Measurements from ENCODE around the gene PAPPA.

The PAPPA gene, protein sequence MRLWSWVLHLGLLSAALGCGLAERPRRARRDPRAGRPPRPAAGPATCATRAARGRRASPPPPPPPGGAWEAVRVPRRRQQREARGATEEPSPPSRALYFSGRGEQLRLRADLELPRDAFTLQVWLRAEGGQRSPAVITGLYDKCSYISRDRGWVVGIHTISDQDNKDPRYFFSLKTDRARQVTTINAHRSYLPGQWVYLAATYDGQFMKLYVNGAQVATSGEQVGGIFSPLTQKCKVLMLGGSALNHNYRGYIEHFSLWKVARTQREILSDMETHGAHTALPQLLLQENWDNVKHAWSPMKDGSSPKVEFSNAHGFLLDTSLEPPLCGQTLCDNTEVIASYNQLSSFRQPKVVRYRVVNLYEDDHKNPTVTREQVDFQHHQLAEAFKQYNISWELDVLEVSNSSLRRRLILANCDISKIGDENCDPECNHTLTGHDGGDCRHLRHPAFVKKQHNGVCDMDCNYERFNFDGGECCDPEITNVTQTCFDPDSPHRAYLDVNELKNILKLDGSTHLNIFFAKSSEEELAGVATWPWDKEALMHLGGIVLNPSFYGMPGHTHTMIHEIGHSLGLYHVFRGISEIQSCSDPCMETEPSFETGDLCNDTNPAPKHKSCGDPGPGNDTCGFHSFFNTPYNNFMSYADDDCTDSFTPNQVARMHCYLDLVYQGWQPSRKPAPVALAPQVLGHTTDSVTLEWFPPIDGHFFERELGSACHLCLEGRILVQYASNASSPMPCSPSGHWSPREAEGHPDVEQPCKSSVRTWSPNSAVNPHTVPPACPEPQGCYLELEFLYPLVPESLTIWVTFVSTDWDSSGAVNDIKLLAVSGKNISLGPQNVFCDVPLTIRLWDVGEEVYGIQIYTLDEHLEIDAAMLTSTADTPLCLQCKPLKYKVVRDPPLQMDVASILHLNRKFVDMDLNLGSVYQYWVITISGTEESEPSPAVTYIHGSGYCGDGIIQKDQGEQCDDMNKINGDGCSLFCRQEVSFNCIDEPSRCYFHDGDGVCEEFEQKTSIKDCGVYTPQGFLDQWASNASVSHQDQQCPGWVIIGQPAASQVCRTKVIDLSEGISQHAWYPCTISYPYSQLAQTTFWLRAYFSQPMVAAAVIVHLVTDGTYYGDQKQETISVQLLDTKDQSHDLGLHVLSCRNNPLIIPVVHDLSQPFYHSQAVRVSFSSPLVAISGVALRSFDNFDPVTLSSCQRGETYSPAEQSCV (N-terminal part only)

DNA sequence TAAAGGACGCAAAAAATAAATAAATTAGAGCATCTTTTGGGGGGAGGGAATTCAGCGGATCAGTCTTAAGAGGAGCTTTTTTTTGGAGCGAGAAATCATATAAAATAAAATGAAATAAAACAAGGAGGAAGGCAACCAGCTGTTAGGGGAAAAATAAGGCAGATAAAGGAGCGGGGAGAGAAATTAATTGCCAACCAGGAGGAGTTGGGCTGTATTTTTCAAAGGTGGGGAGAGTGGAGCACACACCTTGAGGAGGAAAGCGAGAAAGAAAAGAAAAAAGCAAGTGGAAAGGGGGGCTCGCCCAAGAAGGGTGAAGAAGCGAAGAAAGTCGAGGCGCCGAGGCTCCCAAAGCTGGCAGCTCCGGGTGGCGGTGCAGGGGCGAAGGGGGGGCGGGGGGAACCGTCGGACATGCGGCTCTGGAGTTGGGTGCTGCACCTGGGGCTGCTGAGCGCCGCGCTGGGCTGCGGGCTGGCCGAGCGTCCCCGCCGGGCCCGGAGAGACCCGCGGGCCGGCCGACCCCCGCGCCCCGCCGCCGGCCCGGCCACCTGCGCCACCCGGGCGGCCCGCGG lies at the start of gene PAPPA:
PAPPA (plus strand) TSS at position 27 of the 569 bp plus-strand sequence; CDS start at position 409, 382 bp downstream.
- DNase-seq = no peak

DNA sequence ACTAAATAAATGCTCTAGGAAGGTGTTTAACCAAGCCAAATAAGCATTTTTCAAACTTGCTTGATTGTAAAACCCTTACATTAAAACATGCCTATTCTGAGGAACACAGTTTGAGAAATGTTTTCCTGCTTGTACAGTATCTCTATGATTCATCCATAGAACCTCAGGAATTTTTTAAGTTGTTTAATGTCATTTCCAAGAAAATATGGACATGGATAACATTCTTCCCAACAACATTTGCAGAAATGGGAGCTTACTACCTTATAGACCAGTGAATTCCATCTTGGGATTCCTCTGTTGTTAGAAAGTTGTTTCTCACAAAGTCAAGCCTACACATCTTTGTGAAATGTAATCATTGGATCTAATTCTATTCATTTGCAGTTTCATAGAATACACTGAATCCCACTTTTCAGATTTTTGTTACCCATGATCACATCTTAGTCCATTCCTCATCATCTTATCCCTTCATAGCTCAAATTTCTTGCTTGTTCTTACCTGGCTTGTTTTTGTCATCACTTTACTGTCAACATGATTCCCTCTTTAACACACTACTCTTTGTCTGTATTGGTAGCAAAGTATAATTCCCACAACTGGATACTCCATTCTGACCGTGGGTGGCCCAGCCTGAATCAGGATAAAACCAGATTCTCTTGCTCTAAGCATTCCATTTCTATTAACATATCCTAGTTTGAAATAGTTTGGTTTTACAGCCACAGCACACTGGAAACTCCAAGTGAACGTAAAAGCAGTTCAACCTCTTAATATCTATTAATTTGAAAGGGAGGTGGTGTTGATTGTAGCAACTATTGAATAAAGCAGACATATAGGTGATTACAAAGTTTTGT lies 49.4 kb upstream of the PAPPA start:
- DNase-seq = no peak

DNA sequence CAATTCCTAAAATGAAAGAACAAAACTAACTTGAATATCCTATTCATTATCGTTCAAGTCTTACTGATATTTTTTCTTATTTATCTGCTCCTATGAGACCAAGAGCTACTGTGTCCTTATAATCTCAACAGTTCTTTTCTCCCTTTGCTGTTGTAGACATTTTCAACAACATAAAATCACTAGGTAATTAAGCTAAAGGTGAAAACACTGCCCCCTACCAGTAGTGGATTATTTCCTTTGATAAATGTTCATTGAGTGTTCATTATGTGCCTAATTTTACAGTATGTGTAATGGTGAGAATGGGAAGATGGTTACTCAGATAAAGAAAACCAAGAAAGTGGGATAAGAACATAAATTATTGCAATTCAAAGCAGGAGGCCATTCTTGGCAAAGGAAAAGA lies 41.4 kb upstream of the PAPPA start:
- no peak for DNase-seq

DNA sequence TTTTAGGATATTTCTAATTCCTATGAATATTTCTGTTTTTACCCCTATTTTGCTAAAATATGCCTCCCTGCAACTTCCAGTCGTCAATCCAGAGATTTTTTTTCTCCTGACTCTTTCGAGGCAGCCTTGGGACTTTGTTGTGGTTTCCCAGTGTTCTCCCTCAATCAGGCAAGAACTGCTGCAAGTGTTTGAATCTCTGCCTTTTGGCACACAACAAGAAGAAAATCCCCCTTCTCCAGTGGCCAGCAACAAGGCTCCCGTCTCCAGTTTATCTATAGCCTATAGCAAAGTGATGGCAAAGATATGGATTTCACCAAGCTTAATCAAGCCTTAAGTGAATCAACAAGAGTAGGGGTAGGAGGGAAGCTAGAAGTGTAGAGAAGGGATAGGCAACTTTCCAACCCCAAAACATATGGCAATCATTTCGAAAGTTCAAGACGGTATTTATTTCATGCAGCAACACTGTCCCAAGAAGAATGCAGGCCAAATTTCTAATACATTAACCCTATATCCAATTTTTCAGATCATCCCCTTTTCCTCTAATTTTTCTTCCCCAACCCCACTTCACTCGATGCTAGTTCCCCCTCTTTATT lies 37.7 kb upstream of the PAPPA start:
- no peak for DNase-seq

DNA sequence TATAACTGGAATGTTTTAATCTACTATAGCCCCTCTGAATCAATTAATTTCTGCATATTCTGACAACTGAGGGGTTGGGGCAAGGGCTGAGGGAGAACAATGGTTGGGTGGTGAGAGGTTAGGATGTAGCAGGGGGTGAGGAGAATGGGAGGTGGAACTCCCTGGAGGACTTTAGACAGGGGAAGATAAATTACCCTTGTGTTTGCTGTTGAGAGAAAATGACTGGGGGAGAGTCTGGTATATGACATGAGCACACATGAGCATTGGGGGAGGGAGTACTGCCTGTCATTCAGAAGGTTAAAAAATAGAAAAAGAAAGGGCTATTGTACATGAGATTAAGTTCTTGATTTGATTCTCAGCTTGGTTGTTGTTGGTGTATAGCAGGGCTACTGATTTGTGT lies 37.2 kb upstream of the PAPPA start:
- no peak for DNase-seq

DNA sequence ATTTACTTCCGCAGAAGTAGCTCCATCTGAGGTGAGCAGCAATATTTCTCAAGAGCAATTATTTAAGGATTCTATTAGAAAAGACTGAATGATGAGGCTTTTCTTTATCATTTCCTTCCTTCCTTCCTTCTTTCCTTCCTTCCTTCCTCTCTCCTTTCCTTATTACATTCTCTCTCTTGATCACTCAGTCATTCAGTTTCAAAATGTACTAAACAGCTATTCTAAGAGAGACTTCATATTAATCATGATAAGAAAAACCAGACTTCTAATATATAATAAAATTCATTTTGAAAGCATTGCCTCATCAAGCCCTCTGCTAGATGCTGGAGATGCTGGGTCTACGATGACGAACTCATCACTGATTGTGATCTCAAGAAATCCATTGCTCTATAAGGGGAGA lies 30.4 kb upstream of the PAPPA start:
- DNase-seq = no peak

DNA sequence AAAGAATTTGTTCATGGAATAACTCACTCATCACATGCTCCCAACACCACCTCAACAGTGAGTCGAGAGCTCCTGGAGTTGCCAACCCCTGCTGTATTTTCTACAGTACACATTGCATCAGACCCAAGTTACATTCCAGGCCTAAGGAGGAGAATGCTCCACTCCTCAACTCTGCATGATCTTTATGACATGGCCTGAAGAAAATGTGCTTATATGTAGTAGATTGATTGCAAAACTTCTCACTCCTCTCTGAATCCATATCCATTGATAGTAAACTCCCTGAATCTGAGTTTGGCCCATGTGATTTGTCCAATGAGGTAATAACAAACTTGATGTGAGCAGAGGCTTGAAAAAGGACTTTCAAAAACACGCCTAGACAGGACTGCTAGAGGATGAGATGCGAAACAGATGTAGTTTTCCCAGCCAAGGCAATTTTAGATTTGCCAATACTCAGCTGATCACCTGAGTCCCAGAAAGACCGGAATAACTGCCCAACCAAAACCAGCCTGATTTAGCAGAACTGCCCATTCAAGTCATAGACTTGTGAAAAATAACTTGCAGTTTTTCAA lies 29.0 kb upstream of the PAPPA start:
- DNase-seq = no peak

DNA sequence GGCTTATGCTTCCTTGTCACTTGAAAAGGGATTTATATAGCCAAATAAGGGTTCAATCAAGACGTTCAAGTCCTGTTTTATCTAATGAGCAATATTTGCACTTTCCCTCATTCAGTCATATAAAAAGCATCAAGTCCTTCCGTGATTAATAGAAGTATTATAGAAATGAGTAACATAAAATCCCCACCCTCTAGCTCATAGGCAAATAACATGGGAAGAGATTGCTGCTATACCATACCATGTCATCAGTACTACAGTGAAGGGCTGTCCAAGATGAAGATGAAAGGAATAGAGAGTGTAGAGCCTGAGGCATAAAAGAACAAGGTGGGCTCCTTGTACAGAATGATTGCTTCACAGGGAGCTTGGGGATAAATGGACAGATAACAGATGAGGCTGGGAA lies 20.4 kb upstream of the PAPPA start:
- no peak for DNase-seq

DNA sequence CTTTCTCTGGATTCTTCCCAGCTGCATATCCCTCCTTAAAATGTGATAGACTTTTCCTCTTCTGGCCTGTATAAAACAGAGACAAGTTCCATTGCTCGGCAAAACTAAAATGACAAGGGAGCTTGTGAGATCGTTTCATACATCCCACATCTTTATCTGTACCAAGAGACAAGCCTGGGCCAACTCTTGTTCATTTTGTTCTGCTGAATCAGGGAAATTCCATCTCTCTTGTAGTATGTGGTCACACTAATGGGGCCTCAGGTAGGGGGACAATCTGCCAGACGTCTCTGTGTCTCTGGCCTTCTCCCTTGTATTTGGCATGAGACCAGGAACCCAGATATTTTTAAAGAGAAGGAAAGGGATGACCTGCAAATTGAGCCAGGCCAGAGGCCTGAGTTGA lies 18.6 kb upstream of the PAPPA start:
- no peak for DNase-seq

DNA sequence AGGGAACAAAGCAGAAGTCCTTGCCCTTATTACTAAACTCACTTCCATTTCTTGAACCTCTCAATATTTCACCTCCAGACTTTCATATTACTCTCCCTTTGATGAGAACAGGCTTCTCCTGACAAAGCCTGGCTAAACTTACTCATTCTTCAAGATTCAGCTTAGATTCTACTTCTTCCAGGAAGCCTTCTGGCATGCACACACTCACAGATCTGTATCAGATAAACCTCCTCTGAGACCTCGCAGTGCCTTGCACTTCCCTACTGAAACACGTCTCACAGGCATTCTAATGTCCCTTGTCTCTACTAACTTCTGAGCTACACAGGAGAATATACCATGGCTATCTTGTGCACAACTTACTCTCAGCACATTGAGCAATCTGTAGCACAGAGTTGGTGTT lies 16.6 kb upstream of the PAPPA start:
- no peak for DNase-seq

DNA sequence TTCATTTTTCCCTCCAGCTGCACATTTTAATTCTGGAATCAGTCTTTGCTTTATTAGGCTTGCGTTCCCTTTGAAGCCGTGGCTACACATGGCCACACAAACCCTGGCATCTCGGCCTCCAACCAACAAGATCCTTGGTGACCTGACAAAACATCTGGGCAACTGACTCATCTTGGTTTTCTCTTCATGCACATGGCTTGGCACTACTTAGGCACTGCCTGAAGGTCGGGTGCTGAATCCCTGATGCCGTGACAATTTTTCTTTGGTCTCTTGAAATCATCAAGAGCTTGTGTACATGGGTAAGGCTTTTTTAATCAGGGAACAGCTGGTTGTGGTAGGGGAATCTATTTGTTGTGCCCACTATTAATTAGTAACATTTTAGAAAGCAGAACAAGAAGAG lies 16.0 kb upstream of the PAPPA start:
- no peak for DNase-seq

DNA sequence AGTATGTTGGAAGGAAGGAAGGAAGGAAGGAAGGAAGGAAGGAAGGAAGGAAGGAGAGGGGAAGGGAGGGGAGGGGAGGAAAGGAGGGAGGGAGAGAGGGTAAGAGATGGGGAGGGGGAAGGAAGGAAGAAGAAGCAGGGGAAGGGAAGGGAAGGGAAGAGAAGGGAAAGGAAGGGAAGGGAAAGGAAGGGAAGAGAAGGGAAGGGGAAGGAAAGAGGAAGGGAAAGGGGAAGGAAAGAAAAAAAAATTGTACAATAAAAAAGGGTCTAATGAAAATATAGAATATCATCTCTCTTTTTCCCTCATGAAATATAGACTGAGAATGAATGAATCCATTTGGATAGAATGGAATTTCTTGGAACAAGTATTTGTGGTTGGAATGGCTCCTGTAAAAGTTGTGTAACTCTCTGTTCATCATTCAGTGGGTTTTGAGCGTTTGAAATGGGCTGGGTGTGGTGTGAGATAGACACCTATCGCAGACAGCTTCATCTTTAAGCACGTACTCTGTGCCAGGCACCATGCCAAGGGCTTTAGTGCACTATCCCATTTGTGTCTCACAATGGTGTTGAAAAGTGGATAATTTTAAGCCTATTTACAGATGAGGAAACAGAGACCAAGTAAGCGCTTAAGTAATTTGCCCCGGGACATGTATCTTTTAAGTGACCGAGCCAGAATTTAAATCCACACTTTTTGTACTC lies 11.6 kb upstream of the PAPPA start:
- DNase-seq = no peak

DNA sequence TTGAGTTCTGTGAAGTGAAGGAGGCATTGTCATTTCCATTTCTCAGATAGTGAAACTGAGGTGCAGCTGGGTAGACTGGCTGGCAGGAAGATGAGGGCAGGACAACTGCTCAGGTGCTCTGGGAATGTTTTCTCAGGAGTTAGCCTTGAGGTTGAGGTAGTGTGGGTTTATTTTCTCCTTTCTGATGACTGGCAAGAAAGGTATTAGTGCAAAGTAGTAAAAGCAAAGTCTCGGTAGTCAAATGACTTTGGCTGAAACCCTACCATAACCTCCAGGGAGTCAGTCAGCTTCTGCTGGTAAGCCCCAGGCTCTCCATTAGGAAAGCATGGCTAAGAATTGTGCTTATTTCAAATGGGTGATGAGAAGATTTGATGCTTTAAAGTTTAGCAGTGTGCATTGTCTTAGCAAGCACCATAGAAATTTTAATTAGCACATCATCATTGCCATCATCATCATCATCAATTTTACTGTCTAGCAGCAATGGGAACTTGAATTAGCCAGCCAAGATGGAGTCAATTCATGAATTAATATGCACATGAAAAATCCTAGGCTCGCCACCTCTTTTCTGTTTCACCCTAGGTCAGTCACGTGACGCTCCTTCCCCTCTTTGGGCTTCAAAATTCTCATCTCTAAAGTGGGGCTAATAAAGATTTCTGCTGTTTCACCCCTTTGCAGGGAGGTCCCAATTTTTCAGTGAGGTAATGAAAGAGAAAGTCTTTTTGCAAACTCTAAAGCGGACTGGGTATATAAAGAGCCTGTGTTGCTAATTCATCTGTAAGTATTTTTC lies 10.7 kb upstream of the PAPPA start:
- no peak for DNase-seq

DNA sequence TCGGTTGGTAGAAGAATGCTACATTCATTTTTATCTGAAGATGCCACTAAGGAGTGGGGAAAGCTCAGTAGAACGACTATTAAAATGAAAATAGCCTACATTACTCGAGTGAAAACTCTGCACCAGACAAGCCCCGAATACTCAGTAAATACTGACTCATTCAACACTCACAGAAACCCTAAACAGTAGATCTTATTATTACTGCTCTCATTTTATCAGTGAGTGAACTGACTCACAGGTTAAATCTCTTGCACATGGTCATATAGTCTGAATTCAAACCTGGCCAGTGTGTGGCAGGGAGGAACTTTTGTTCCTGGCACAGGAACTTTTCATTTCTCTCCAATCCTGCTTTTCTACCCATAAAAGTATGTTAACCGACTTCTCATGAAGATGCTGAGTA lies 9.6 kb upstream of the PAPPA start:
- no peak for DNase-seq

DNA sequence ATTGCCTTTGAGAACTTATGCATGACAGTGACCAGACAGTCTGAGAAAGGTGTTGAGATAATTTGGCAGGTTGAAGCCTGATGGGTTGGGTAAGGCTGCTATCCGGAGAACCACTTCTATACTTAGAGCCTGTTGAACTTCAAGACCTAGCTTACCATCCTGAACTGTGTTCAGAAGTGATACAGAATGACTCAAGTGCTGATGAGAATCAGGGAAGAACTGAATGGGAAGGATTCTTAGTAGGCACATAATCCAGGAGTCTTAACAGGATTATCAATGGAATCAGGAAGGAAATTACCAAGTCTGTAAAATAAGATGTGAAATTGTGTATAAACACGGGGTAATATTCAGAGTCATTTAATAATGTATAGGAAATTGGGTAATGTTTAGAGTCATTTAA lies 9.0 kb upstream of the PAPPA start:
- no peak for DNase-seq

DNA sequence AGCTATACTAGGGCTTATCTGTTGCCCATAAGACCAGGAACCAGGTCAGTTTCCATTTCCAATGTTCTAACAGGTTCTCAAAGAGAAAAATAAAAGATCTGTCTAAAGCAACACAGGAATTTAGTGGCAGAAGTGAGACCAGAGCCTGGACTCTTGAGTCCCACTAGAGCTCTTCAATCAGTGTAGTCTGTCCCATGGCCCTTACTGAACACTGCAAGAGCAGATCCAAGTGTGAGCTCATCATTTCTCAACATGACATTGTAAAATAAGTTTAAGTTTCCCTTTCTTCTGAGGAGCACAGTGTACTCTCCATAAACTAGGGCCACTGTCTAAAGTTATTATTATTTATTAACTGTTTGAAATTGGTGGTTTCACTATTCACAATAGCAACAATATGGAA lies 8.6 kb upstream of the PAPPA start:
- no peak for DNase-seq

DNA sequence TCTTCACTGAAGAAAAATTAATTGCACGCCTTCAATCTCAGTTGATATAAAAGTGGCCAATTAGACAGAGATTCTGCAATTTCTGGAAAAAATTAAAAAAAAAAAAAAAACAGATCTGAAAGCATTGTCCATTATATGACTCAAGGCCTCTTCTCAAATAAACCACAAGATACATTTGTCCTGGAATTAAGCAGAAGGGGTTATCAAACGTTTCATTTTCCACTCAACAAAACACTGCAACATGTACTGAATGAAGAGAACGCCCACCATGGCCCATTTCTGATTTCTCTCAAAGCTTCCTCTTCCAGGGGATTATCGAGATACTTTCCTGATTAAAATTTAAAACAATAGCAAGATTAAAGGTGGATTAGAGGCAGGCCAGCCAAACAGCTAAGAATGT lies 5.8 kb upstream of the PAPPA start:
- no peak for DNase-seq

DNA sequence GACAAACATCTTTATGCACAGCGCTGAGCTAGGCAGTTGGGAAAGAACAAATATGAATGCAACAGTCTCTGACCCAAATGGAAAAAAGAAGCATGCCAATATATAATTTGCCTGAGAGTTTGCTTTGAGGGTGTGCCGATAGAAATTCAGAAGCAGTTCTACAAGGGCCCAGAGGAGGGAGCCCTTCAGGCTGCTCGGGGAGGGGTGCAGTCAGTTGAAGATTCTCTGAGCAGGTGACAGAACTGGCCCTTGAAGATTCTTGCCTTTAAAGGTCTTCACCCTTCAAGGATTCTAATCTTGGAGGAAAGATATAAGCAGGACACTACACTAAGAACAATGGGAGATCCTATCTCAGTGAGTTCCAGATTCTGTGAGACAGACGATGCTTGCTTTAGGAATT lies 3.7 kb upstream of the PAPPA start:
- no peak for DNase-seq

DNA sequence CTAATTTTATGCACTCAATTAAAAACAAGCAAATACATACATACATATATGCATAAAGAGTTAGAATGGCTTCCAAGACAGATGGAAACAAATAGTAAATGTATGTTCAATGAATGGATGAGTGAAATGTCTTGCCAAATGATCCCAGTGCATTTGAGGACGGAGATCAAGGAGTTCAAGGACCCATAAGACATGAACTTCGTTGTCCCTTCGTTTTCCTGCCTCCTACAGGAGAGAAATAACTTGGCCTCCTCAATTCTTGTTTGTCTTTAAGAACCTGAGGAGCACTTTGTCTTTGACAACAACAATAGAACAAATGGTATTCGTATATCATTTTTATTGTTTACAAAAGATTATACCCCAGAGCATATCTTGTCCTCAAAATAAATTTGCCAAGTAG lies 2.4 kb upstream of the PAPPA start:
- no peak for DNase-seq

DNA sequence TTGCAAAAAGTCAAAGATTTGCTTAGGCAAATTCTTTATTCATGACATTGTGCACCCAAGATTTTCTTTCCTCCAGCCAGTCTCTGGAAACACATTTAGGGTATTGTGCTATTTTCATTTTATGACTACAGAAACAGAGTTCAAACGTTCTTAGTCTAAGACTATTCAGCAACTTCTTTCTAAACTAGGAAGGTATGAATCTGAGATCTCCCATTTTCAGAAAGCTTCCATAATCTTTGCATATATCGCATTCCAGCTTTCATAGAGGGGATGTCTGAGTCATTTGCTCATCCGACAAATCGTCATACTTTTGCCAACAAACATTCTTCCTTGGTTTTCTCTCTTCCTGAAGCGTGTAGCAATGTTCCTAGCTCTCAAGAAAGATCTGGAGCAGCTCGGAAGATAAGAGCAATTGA lies 1.6 kb upstream of the PAPPA start:
- DNase-seq = no peak

Measured in stimulated activated CD4-positive, alpha-beta T cell treated with anti-CD3 and anti-CD28 coated beads, Interleukin-4, amount 100 ng/mL, for 24 hours (primary cell).